Measurements from ENCODE around the gene ARMC2. TPM values are rescaled to one million over a fixed set of nuclear protein-coding genes. Genes with fewer than 3 reads are reported as not detected.

Gene ARMC2
- total and polyA plus RNA-seq, 2 donors (not counting 3 experiments of a cell fraction or from before 2014, with no cell fraction given) = 1.7 to 3.7 TPM

DNA sequence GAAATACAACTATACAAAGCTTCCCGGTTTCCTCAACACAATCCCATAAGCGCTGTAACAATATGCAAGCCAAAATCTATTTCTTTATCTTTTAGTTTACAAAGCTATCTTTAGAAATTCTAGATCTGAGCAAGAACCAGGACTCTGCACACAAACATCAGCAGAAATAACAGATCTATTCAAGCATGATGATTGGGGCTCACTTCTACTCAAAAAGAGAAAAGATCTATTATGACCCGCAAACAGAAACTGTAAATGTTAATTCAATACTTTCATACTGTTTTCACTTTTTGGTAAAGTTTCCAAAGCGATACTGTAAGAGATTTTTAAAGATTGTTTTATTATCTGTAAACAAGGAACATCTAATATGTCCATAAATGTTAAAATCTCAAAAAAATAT lies 159.8 kb downstream of the ARMC2 start:
- intact Hi-C loops (cut with micrococcal nuclease) = loop anchor here (2.0 to 5.0 kb wide), 2 partner anchors 111 to 445 kb away; no protein-coding TSS in a partner anchor
- dilution Hi-C loops (cut with MboI; ENCODE audit: extremely low pct_ligation_motif_present, low sequenced_read_pairs) = no loop called here
- H3K27me3 ChIP-seq (ENCODE audit: control insufficient read depth in 2 of 2, insufficient read depth in 2 of 2, low read length in 2 of 2) = no peaks in the 10 kb centered on the region
- H3K9me1 ChIP-seq (replicated peaks; ENCODE audit: control insufficient read depth, extremely low read depth, insufficient read depth, low read length) = no peaks in the 10 kb centered on the region
- ChIA-PET POLR2A (no interaction called here), CTCF (interaction anchor here (1.4 to 2.2 kb wide), 3 partner anchors 16 to 65 kb away, joined by 3 to 9 read pairs (median 3); no protein-coding TSS in a partner anchor)
- peaks cover 6% of the 10 kb centered on the region for H3K4me1 ChIP-seq (ENCODE audit: control insufficient read depth, extremely low read depth, insufficient read depth, low read length)
- no peak overlapping the region for H2AFZ ChIP-seq (ENCODE audit: low read depth, low read length)
- no peaks in the 10 kb centered on the region for H4K20me1 ChIP-seq (replicated peaks; ENCODE audit: control insufficient read depth, extremely low read depth, insufficient read depth, low read length)
- DNase-seq (ENCODE audit: low read depth, low spot score) (no peak), FAIRE-seq (no peak)
- BruUV-seq (replicated peaks) = TSS peak; percentile 43
- H3K9me3 ChIP-seq (replicated peaks; ENCODE audit: control insufficient read depth, insufficient read depth, low read length) = no peaks in the 10 kb centered on the region
- TF ChIP-seq JUN (IDR thresholded peaks at IDR 0.05; ENCODE audit: borderline replicate concordance, insufficient read depth, insufficient read length, low read depth) = no peak
- no peak for TF ChIP-seq POLR2A (IDR thresholded peaks at IDR 0.05; ENCODE audit: low read depth, low read length)
- TF ChIP-seq EZH2 (IDR thresholded peaks at IDR 0.05; ENCODE audit: borderline replicate concordance, low read depth, low read length, severe bottlenecking) = no peak
- TF ChIP-seq, protein P1, sequence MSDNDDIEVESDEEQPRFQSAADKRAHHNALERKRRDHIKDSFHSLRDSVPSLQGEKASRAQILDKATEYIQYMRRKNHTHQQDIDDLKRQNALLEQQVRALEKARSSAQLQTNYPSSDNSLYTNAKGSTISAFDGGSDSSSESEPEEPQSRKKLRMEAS (IDR thresholded peaks at IDR 0.05; ENCODE audit: insufficient read depth, insufficient read length) = no peak
- TF ChIP-seq MYC (IDR thresholded peaks at IDR 0.05; ENCODE audit: low read depth, low read length) = no peak
- TF ChIP-seq, protein P2, sequence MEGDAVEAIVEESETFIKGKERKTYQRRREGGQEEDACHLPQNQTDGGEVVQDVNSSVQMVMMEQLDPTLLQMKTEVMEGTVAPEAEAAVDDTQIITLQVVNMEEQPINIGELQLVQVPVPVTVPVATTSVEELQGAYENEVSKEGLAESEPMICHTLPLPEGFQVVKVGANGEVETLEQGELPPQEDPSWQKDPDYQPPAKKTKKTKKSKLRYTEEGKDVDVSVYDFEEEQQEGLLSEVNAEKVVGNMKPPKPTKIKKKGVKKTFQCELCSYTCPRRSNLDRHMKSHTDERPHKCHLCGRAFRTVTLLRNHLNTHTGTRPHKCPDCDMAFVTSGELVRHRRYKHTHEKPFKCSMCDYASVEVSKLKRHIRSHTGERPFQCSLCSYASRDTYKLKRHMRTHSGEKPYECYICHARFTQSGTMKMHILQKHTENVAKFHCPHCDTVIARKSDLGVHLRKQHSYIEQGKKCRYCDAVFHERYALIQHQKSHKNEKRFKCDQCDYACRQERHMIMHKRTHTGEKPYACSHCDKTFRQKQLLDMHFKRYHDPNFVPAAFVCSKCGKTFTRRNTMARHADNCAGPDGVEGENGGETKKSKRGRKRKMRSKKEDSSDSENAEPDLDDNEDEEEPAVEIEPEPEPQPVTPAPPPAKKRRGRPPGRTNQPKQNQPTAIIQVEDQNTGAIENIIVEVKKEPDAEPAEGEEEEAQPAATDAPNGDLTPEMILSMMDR (IDR thresholded peaks at IDR 0.05; ENCODE audit: extremely low read depth in 1 of 2, insufficient read depth in 1 of 2, low read depth in 1 of 2, low read length in 2 of 2) = no peak
- no peak for TF ChIP-seq GATA2 (IDR thresholded peaks at IDR 0.05; ENCODE audit: insufficient read depth, insufficient read length, low read depth, low read length)
- TF ChIP-seq FOS (IDR thresholded peaks at IDR 0.05; ENCODE audit: borderline replicate concordance, insufficient read depth, low read length) = no peak
- no peak for TF ChIP-seq POLR2AphosphoS5 (IDR thresholded peaks at IDR 0.05; ENCODE audit: insufficient read depth, low read depth, low read length)
- peak overlapping the region; percentile 92 for H3K4me2 ChIP-seq (ENCODE audit: insufficient read depth, low read length)
- H3K27ac ChIP-seq (ENCODE audit: insufficient read depth, low read depth, low read length) = no peak overlapping the region
- H3K4me3 ChIP-seq (replicated peaks in 1 of 3; ENCODE audit: insufficient read depth in 1 of 3, low read depth in 1 of 3, low read length in 3 of 3) = peak overlapping the region in 1 of 3 experiments; percentile 95
- H3K79me2 ChIP-seq (ENCODE audit: control insufficient read depth, insufficient read depth, low read length) = peaks cover 7% of the 10 kb centered on the region
- H3K36me3 ChIP-seq (ENCODE audit: control insufficient read depth in 2 of 2, extremely low read depth in 1 of 2, insufficient read depth in 2 of 2, low read length in 2 of 2) = no peaks in the 10 kb centered on the region
- H3K9ac ChIP-seq (replicated peaks; ENCODE audit: extremely low read depth, insufficient read depth, low read length) = peak overlapping the region; percentile 78
